Measurements from ENCODE around the gene PCBP4.

DNA sequence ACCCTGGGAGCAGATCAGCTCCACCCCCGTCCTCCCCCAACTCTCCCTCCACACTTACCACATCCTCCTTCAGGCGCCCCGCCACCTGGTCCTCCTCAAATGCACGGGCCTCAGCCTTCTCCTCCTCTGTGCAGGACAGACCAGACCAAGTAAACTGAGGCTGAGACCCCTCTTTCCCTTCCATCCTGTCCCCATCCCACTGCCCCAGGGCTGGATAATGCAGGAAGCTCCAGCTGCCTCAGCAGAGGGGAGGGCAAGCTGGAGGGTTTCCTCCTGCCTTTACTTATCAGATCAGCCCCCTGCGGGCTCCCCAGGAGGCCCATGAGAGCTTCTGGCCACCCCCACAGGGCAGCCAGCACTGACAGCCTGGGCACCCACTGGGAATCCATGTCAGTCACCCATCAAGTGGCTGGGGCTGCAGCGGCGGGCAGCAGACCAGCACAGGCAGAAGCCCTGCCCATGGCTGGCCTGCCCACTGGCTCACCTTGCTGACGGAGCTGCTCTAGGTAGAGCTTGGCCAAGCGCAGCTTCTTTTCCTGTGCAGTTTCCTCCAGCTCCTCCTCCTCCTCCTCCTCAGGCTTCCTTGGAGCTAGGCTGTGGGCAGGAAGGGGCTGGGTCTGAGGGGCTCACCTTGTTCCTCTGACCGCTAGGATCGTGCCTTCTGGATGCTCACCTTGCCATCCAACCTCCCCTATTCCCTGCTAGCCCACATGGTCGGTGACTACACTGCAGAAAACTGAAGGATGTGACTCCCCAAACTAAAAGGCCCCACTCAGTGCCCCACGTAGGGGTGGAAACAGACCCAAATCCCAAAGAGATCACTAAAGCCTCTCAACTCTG lies 29.4 kb downstream of the PCBP4 start:
- TF ChIP-seq, protein P1, sequence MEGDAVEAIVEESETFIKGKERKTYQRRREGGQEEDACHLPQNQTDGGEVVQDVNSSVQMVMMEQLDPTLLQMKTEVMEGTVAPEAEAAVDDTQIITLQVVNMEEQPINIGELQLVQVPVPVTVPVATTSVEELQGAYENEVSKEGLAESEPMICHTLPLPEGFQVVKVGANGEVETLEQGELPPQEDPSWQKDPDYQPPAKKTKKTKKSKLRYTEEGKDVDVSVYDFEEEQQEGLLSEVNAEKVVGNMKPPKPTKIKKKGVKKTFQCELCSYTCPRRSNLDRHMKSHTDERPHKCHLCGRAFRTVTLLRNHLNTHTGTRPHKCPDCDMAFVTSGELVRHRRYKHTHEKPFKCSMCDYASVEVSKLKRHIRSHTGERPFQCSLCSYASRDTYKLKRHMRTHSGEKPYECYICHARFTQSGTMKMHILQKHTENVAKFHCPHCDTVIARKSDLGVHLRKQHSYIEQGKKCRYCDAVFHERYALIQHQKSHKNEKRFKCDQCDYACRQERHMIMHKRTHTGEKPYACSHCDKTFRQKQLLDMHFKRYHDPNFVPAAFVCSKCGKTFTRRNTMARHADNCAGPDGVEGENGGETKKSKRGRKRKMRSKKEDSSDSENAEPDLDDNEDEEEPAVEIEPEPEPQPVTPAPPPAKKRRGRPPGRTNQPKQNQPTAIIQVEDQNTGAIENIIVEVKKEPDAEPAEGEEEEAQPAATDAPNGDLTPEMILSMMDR (IDR thresholded peaks at IDR 0.05) = no peak
- no peak for TF ChIP-seq POLR2A (IDR thresholded peaks at IDR 0.05)

Measured in adrenal gland (tissue), 5 donors.